GM19463 (cell line): ENCODE measurements around the gene CACNG3.
"Not testable (repeated sequence)": the region's sequence is repeated elsewhere in the genome, so short reads cannot be mapped to it uniquely, and the experiment has no call there.

Experiments used
- ATAC-seq: cut with Tn5 transposase; IDR thresholded peaks from one replicate; pipeline ENCODE4 v1.9.1; 2021; ENCODE audit warnings: mild to moderate bottlenecking, moderate library complexity; ENCODE audit not compliant: unreplicated experiment

CACNG3 gene

DNA sequence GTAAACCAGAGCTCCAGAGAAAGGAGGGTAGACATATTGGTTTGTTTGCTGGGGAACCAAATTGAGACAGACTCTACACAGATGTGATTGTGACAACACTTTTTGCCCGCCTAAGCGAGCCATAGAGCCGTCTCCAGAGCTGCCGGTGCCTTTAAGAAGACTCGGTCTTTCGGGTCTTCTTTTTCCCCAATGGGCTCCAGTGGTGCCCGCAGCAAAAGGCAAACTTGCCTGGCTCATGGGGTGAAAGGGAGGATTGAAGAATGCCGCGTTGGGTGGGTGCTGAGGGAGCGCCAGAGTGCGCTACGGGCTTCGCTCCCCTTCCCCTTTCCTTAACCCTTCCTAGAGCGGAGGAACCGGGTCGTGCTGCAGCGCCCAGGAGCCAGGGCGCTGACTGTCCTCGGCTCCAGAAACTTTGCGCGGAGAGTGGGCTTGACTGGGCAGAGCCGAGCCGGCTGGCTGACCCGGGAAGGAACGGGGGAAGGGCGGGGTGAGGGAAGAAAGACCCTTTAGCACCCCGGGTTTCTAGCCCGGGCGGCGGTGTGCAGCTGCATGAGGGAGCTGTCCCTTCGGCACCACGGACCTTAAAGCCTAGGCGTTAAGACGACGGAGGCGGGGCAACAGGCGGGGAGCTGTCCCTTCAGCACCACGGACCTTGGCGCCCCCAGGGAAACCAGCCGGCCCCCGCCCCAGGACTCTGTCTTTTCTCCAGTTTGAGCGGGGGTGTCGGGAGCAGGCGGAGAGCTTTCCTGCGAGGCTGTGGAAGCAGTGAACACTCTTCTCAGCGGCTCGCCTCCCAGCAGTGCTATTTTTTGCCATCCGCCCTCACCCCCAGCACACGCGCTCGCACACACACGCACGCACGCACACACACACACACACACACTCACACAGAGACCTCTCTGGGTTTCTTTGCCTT is at the start of gene CACNG3:
CACNG3 (plus strand) TSS at position 880 of the 916 bp plus-strand sequence. CDS start 420 bp downstream, outside the sequence.
- ATAC-seq: no peak

DNA sequence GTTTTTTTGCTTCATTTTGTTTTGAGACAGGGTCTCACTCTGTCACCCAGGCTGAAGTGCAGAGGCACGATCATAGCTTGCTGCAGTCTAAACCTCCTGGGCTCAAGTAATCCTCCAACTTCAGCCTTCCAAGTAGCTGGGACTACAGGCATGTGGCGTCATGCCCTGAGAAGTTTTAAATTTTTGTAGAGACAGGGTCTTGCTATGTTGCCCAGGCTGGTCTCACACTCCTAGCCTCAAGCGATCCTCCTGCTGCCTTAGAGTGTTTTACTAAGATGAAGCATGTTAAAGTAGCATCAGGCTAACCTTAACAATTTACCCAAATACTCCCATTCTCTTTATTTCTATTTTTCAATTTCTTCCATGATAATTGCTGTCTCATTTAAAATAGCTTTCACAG is 49.2 kb upstream of the CACNG3 start:
- ATAC-seq: no peak

DNA sequence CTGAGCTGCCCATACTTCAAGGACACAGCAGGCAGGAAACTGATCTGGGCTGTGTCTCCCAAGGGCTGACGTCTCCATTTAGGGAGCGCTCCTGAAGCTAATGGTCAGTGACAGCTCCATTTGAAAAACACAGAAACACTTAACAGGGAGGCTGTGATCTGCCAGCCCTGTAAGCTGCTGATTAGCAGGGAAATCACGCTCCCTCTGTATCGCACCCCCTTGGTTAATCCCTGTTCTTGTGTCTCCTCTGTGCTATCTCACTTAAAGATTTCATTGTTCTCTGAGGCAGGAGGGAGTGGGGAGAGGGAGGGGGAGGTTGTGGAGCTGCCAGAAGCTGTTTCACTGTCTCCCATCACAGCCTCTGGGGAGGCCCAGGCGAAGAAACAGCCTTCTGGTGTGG is 47.4 kb upstream of the CACNG3 start:
- no peak for ATAC-seq

DNA sequence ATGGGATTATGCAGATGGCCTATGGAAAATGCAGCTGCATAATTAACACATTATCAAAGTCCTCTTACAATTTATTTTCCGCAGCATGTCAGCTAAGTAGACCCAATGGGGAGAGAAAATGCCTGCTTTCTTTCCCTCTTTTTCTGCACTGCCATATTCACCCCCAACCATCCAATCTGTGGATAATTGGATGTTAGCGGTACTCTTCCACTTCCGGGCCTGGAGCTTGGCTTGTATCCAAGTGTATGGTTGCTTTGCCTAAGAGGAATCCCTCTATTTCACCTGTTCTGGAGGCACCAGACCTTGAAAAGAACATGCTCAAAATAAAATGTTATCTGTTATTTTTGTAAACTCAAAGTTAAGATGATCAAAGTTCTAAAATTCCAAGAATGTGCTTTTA is 41.1 kb upstream of the CACNG3 start:
- ATAC-seq: no peak

DNA sequence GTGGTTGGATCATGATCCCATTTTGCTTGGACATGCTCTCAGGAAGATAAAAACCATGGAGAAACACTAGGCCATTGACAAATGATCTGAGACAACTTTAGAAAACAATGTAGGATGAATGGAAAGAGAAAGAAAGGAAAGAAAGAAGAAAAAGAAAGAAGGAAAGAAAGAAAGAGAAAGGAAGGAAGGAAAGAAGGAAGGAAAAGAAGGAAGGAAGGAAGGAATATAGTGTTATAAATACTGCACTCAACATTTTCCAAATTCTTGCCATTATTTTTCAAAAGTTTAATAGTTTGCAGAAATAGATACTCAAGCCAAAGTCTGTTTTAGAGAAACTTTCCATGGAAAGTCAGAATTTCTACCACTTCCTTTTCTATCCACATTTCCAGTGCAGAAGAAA is 39.2 kb upstream of the CACNG3 start:
- no peak for ATAC-seq

DNA sequence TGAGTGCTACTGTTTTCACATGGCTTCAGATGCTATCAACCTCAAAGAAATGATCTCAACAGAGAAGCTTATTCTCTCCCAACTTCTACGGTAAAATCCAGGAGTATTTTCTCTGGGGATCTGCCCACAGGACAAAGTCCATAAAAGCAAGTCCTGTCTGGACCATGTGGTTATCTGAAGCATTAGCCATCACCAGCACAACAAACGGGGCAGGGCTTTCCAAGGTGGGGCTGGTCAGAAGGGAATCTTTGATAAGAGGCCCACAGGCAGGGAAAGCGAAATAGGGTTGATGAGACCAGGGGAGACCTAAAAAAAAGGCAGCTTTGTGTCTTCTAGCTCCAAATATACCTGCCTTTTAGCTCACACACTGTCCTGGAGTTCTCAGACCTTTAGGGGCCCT is 38.7 kb upstream of the CACNG3 start:
- no peak for ATAC-seq

DNA sequence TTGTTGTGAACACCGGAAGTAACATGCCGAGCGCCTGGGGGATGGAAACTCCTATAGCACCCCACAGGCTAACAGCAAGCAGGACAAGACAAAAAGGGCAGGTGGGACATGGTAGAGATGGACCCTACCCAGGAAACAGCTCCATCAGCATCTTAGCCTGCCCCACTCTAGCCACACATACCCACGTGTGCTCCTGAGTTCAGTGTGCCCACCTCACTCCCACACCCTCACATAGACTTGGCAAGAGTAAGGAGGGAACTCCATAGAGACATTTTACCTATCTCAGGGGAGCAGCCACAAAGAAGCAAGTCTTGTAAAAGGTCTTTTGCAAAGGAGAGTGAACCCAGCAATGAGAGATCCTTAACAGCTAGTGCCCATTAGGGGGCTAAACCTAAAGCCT is 37.8 kb upstream of the CACNG3 start:
- ATAC-seq: no peak

DNA sequence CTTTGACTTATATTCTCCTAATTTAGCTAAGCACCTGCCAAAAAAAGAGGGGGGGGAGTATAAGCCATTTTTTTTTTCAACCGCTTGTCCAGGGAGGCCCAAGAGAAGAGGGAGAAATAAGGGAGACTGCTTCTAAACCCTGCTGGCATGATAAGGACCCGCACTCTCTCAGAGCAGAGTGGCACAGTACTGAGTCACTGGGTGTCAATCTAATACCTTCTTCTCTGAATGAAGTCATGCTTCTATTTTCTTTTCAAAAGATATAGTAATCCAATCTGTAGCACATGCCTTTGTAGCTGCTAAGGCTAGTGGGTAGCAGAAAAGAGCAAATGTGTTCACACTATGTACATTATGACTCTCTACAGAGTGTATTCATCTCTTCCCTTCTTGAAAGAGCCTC is 34.9 kb upstream of the CACNG3 start:
- ATAC-seq: no peak

DNA sequence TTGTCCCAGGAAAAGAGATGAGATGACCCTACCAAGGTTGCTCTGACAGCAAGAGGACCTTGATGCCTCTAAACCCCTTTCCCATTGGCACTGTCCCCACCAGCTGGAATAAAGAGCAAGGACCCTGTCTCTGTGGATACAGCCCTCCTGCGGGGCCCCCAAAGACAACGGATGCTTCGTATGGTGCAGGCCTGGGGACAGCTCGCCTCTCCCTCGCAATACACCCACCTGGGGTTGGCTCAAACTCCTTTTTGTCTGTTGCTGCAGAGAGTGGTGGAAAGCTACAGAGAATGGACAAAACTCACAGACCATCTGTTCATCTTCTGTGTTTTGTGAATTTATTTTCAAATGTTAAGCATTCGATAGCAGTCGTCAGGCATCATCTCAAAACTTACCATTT is 27.6 kb upstream of the CACNG3 start:
- ATAC-seq: no peak

DNA sequence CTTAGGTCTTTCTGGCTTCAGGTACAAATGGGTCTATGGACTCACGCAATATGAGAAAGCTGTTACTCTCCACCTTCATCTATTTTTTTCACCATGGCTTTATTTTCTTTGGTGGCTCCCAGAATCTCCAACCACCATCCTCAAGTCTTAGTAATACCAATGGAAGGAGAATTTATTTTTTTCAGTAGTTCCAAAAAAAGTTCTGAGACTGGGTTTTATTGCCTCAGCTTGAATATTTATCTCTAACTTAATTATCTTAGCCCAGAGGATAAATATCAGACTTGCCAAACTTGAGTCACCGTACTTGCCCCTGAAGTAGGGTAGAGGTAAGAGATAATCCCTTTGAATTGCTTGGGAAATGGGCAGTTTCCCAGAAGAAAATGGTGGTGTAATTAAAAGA is 23.2 kb upstream of the CACNG3 start:
- no peak for ATAC-seq

DNA sequence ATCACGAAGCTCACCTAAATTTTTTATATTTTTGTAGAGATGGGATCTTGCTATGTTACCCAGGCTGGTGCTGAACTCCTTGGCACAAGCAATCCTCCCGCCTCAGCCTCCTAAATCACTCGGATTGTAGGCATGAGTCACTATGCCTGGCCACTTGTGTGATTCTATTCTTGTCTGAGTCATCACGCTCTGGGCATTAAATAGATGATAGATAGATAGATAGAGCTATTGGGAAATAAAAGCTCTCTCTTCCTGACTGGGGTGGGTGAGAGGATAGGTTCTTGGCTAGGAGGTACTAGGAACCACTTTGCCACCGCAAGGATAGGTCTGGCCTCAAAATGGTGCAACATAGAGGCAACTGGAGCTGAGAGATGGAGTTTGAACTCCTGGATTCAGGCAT is 21.4 kb upstream of the CACNG3 start:
- ATAC-seq: no peak

DNA sequence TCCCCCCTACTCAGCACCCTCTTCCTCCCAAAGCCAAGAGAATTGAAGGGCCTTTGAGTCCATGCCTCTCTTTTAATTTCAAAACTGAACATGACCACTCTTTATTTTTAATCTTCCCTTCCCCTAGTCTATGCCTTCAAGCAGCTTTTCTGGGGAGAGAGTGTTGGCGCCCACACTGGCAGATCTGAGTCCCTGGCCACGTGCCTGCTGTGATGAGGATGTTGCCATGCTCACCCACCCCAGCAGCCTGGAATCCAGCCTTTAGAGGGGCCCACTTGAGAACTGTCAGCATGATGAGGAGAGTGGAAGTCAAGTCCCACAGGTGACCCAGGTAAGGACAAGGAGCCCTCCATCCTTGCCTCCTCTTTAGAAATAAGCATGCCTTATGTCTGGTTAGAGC is 20.3 kb upstream of the CACNG3 start:
- no peak for ATAC-seq

DNA sequence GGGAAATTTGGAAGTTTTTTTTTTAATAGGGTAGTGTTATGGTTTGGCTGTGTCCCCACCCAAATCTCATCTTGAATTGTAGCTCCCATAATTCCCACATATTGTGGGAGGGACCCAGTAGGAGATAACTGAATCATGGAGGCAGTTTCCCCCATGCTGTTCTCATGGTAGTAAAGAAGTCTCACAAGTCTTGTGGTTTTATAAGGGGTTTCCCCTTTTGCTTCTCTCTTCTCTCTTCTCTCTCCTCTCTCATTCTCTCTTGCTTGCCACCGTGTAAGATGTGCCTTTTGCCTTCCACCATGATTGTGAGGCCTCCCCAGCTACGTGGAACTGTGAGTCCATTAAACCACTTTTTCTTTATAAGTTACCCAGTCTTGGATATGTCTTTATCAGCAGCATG is 17.3 kb upstream of the CACNG3 start:
- not testable (repeated sequence) for ATAC-seq

DNA sequence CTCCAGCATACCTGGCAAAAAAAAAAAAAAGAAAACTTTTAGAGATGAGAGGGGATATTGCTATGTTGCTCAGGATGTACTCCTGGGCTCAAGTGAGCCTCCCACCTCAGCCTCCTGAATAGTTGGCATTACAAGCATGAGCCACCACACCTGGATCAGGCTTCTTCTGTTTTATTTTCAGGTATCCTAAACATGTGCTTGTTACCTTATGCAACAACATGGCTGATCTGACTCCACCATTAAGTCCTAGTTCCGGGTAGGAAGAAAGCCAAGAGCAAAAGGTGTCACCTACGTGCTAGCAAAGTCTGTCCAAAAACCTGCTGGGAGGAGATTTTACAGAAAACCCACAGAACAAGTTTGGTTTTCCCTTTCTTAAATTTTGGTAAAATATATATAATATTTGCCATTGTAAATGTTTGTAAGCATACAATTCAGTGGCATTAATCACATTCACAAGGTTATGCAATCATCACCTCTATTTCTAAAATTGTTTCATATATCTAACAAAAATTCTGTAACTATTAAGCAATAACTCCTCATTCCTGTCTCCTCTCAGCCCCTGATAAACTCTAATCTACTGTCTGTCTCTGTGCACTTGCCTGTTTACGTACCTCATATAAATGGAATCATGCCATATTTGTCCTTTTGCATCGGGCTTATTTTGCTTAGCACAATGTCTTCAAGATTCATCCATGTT is 9.1 kb upstream of the CACNG3 start:
- ATAC-seq: no peak

DNA sequence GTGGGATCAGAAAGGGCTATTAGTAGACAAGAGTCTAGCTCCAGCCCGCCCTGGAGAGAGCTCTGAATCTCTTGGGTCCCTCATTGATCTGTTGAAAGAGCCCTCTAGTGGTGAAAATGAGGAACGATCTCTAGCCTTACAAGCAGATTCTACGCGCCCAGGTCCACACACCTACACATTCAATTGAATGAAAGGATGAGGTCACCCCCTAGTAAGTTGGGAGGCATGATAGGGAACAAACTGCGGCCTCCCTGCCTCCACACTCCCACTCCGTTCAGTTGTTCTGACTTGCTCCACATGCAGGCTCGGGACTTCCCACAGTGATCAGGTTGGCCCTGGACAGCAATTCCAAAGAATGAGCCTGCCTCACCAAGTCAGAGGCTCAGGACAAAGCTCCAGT is 2.9 kb upstream of the CACNG3 start:
- no peak for ATAC-seq

DNA sequence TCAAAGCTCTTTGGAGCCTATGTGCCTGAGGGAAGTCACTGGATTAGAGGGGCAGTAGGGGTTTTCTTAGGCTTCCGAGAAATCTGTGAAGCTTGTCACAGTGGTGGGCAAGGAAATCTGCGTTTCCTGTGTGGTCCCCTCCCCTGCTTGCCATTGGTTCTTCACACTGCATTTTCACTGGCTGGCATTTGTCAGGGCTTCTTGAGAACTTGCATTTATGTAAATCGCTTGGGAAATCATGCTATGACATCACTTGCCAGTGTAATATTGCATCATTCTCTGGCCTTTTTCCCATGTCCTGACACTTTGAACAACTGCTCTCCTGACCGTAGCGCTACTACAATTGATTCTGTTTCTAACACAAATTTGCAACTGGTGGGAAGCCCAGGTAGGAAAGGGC is 1.8 kb downstream of the CACNG3 start:
- no peak for ATAC-seq

DNA sequence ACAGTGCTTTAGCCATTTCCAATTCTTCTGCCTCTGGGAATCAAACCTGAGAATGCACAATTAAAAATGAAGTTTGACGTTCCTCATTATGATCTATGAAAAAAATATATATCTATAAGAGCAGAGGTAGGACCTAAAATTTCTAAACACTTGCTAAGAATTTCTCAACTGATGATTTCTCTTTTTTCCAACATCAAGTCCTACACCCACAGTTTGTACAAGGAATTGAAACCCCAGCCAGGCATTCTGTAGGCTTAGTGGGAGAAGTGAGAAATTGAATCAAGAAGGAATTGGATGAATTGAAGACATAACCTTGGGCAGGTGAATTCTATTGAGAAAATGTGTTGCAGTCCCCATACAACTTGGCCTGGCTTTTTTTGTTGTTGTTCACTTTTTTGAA is 2.7 kb downstream of the CACNG3 start:
- no peak for ATAC-seq

DNA sequence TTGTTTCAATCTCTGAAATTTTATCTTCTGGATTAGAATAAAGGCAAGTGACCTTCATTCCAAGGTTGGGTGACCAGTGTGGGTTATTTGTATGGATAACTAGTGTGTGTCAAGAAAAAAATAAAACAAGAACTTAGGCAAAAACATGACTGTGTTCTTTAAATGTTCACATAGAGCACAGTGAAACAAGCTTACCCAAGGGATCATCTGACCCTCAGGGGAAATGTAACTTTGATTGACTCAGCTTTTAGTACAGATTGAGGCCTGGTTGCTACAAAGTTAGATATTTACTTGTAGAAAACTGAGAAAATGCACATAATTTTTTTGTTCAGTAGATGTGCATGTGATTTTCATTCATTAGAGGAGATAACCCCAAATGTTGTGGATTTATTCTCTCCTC is 6.7 kb downstream of the CACNG3 start:
- ATAC-seq: no peak

DNA sequence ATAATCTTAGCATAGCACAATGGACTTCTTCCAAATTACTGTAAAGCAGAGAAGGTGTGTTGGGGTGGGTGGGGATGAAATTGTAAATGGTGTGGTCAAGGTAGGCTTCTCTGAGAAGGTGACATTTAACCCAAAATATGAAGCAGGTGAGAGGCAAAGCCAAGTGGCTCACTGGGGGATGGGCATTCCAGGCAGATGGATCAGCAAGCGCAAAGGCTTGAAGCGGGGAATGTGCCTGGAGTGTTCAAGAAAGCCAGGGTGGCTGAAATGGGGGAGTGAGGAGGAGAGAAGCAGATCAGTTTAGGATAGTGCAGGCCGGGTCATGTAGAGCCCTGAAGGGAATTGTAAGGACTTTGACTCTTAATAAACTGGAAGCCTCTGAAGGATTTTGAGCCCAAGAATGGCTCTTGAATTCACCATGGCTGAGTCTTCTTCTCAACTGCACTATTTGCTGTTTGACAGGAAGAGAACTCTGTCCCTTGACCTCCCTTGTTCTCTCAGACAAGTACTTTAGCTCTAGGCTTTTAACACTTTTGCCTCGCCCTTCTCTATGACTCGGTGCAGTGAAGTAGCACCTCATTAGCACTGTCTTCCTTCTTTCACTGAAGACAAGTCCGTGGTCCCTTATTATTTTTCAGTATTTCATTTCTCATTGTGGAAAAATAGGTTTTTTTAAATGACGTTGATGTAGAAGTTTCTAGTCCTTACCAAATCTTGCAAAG is 14.7 kb downstream of the CACNG3 start:
- no peak for ATAC-seq

DNA sequence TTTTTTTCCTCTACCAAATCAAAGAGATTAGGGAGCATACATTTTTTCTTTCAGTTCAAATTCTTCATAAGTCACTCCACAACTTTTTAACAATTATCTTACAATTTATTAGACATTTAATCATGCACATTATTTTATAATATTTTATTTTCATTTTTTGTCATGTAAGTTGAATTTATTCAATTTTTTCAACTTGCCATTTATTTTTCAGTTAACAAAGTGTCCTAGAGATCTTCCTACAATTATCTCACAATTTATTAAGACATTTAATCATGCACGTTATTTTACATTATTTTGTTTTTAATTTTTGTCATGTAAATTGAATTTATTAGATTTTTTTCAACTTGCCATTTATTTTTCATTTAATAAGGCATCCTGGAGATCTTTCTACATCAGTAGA is 16.2 kb downstream of the CACNG3 start:
- no peak for ATAC-seq

DNA sequence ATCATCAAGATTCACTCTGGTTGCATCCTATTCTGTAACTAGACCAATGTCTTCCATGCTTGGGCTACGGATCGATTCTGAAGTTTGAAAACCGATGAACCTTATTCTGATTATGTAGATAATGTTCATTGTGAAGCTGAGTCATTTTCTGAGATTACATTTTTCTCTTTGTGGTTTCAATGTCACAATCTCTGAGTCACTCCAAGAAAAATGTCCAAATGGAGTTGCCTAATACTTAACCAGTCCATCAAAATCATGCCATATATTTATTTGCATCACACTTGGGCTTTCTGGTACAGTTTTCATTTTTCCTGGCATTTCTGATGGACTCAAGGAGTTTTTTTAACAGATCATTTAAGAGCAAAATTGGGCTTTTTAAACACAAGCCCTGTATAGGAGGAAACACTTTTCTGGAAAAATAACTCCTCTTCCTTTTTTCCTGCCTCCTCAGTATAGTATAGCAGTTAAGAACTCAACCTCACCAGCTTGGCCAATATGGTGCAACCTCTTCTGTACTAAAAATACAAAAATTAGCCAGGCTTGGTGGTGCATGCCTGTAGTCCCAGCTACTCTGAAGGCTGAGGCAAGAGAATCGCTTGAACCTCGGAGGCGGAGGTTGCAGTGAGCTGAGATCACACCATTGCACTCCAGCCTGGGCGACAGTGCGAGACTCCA is 17.5 kb downstream of the CACNG3 start:
- no peak for ATAC-seq
